ENCODE data around the gene PRR19. TPM values are rescaled to one million over a fixed set of nuclear protein-coding genes. Genes with fewer than 3 reads are reported as not detected.

Gene PRR19
- total RNA-seq, 6 donors from 2014 or later, result 0.40 to 1.4 (median 0.61) TPM; not detected in 3

- Histone ChIP-seq H3K4me1 (peaks cover 15 to 23% (median 20%) of the 10 kb centered on the region in 4 donors), H3K9me3 (no peaks in the 10 kb centered on the region), H3K27me3 (no peaks in the 10 kb centered on the region), H3K27ac (no peak overlapping the region), H3K36me3 (peaks cover 27 to 79% (median 77%) of the 10 kb centered on the region in 4 donors), H3K4me3 (no peak overlapping the region)
- WGBS, 2 donors, result 87 to 90% methylated on average over 7 to 8 of the region's 8 CpGs
- ATAC-seq (ENCODE audit: low FRiP score in 2 of 2), result no peak
- TF ChIP-seq POLR2A (IDR thresholded peaks at IDR 0.05) (no peak), EP300 (IDR thresholded peaks at IDR 0.05) (no peak), CTCF (IDR thresholded peaks at IDR 0.05) (no peak), POLR2AphosphoS5 (IDR thresholded peaks at IDR 0.05) (no peak)
- DNase-seq, result no peak
Observed at GRCh38 chr19:42289556-42290041, 12.3 kb upstream of the PRR19 start.

- peak in 1 of 2 donors; percentile 57 for DNase-seq
- Histone ChIP-seq H3K4me3 (no peak overlapping the region), H3K27ac (no peak overlapping the region), H3K27me3 (no peaks in the 10 kb centered on the region), H3K9me3 (no peaks in the 10 kb centered on the region), H3K4me1 (peaks cover 12 to 18% (median 15%) of the 10 kb centered on the region in 4 donors), H3K36me3 (peaks cover 27 to 85% (median 82%) of the 10 kb centered on the region in 4 donors)
- TF ChIP-seq EP300 (IDR thresholded peaks at IDR 0.05) (no peak), POLR2AphosphoS5 (IDR thresholded peaks at IDR 0.05) (no peak), POLR2A (IDR thresholded peaks at IDR 0.05) (no peak), CTCF (IDR thresholded peaks at IDR 0.05) (no peak)
- 88 to 91% methylated on average over 12 to 13 of the region's 13 CpGs for WGBS, 2 donors
- no peak for ATAC-seq (ENCODE audit: low FRiP score in 2 of 2)
Observed at GRCh38 chr19:42290136-42290522, 11.8 kb upstream of the PRR19 start.

- DNase-seq (peak in 1 of 2 donors; percentile 83), ATAC-seq (ENCODE audit: low FRiP score in 2 of 2) (peak in 1 of 2 donors; percentile 21)
- Histone ChIP-seq H3K4me3 (no peak overlapping the region), H3K4me1 (peaks cover 6 to 12% (median 9%) of the 10 kb centered on the region in 4 donors), H3K36me3 (peaks cover 27 to 91% (median 84%) of the 10 kb centered on the region in 4 donors), H3K9me3 (no peaks in the 10 kb centered on the region), H3K27me3 (no peaks in the 10 kb centered on the region), H3K27ac (no peak overlapping the region)
- 86 to 90% methylated on average over 18 to 24 of the region's 31 CpGs for WGBS, 2 donors
- TF ChIP-seq EP300 (IDR thresholded peaks at IDR 0.05) (no peak), CTCF (IDR thresholded peaks at IDR 0.05) (peak; percentile 38 to 62 (median 54))
Observed at GRCh38 chr19:42290523-42291434, 11.2 kb upstream of the PRR19 start.

- no peak for ATAC-seq (ENCODE audit: low FRiP score in 2 of 2)
Observed at GRCh38 chr19:42291435-42291810, 10.5 kb upstream of the PRR19 start.

More at GRCh38 chr19:42291435-42291810, 10.5 kb upstream of the PRR19 start:
- DNase-seq, result peak in 1 of 2 donors; percentile 82
- H3K4me1 ChIP-seq, result peaks cover 0 to 5% (median 2%) of the 10 kb centered on the region in 4 donors
- H3K9me3 ChIP-seq, result no peaks in the 10 kb centered on the region
- no peak overlapping the region for H3K4me3 ChIP-seq
- 74 to 91% methylated on average over 4 to 6 of the region's 9 CpGs for WGBS, 2 donors
- TF ChIP-seq CTCF (IDR thresholded peaks at IDR 0.05), result no peak
- TF ChIP-seq POLR2A (IDR thresholded peaks at IDR 0.05), result no peak
- no peak for TF ChIP-seq POLR2AphosphoS5 (IDR thresholded peaks at IDR 0.05)
- no peak for TF ChIP-seq EP300 (IDR thresholded peaks at IDR 0.05)
- H3K36me3 ChIP-seq, result peaks cover 27 to 91% (median 84%) of the 10 kb centered on the region in 4 donors
- H3K27ac ChIP-seq, result no peak overlapping the region
- H3K27me3 ChIP-seq, result no peaks in the 10 kb centered on the region

Measured in upper lobe of left lung (tissue), 6 donors.